ENCODE data around the gene GRK6. TPM values are rescaled to one million over a fixed set of nuclear protein-coding genes. Genes with fewer than 3 reads are reported as not detected.

Gene GRK6
- total and polyA plus RNA-seq, 2 experiments from 2014 or later, result 13.0 to 56.8 TPM

DNA sequence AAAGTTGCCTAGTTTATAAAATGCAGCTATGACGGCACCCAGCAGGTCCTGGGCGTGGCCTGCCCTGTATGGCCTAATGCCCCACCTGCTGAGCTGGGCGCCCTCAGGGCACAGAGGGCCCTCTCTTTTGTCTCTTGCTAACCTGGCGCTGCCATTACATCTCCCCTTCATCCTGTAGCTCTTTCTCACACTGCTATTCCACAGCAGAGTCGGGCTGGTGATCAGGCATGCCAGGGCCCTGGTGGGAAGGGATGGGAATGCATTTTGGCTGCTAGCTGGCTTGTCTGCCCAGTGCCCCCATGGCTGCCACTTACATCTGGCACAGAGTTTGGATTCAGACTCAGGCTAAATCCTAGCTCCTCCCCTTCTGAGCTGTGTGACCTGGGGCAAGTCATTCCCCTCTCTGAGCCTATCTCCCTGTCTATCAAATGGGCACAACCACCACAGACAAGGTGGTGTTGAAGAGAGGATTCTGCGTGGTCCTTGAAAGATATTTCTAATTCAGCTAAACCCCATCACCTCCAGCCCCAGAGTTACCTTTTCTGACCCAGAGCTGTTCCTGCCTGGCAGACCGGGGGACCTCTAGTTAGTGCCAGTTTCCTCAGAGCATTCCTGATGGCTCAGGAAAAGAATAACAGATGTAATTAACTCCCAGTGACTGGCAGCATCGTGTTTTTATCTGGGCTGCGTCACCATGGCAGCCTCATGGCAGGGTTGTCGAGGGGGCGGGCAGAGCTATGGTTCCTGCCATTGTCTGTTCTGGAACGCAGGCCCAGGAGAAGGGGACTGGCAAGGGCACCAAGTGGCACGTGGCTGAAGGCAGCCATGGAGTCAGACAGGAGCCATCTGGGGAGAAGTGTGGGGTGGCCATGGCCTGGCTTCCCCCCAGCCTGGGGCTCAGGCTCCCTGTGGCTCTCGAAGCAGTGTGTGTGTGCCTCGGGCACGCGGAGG, 26.5 kb downstream of the GRK6 start:
- H3K27ac ChIP-seq (ENCODE audit: low read depth), result no peak overlapping the region
- H2AFZ ChIP-seq, result no peak overlapping the region
- H3K4me1 Mint-ChIP-seq, result peaks cover 36% of the 10 kb centered on the region
- peak overlapping the region; percentile 96; the same call in 1 of the 2 replicates for H3K4me2 ChIP-seq
- H3K36me3 Mint-ChIP-seq (ENCODE audit: low read depth), result peaks cover 22% of the 10 kb centered on the region
- H3K4me1 ChIP-seq (ENCODE audit: insufficient read depth), result peaks cover 23% of the 10 kb centered on the region
- no peaks in the 10 kb centered on the region for H3K9me2 ChIP-seq (ENCODE audit: insufficient read depth)
- H3K27me3 Mint-ChIP-seq (ENCODE audit: insufficient read depth, low read depth, poor library complexity), result peaks cover 44% of the 10 kb centered on the region
- H3K79me2 ChIP-seq (replicated peaks; ENCODE audit: insufficient read depth), result no peaks in the 10 kb centered on the region; the same call in 1 of the 2 replicates
- DNase-seq (ENCODE audit: low spot score) (no peak), ATAC-seq (no peak)
- peaks cover 6% of the 10 kb centered on the region; the same call in 2 of the 3 replicates for H3K9me3 Mint-ChIP-seq
- H3K27ac Mint-ChIP-seq, result no peak overlapping the region
- H4K20me1 ChIP-seq (replicated peaks; ENCODE audit: insufficient read depth), result peaks cover 21% of the 10 kb centered on the region; the same call in 1 of the 2 replicates
- H3K4me3 Mint-ChIP-seq, result peak overlapping the region; percentile 85
- TF ChIP-seq, protein P1, sequence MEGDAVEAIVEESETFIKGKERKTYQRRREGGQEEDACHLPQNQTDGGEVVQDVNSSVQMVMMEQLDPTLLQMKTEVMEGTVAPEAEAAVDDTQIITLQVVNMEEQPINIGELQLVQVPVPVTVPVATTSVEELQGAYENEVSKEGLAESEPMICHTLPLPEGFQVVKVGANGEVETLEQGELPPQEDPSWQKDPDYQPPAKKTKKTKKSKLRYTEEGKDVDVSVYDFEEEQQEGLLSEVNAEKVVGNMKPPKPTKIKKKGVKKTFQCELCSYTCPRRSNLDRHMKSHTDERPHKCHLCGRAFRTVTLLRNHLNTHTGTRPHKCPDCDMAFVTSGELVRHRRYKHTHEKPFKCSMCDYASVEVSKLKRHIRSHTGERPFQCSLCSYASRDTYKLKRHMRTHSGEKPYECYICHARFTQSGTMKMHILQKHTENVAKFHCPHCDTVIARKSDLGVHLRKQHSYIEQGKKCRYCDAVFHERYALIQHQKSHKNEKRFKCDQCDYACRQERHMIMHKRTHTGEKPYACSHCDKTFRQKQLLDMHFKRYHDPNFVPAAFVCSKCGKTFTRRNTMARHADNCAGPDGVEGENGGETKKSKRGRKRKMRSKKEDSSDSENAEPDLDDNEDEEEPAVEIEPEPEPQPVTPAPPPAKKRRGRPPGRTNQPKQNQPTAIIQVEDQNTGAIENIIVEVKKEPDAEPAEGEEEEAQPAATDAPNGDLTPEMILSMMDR (conservative IDR thresholded peaks at IDR 0.05; ENCODE audit: low read depth in 2 of 2), result 0 out of 4 replicates have a peak, but pooled peaks of 1 of the 2 experiments have one; percentile 11
- no peak for TF ChIP-seq JUNB (IDR thresholded peaks at IDR 0.05; ENCODE audit: unreplicated experiment)
- H3K27me3 ChIP-seq (ENCODE audit: insufficient read depth), result peaks cover 30% of the 10 kb centered on the region
- H3F3A ChIP-seq (replicated peaks; ENCODE audit: low read depth), result peaks cover 40% of the 10 kb centered on the region
- H3K36me3 ChIP-seq (ENCODE audit: insufficient read depth), result peaks cover 8% of the 10 kb centered on the region; the same call in 1 of the 2 replicates
- no peak overlapping the region for H3K4me3 ChIP-seq

DNA sequence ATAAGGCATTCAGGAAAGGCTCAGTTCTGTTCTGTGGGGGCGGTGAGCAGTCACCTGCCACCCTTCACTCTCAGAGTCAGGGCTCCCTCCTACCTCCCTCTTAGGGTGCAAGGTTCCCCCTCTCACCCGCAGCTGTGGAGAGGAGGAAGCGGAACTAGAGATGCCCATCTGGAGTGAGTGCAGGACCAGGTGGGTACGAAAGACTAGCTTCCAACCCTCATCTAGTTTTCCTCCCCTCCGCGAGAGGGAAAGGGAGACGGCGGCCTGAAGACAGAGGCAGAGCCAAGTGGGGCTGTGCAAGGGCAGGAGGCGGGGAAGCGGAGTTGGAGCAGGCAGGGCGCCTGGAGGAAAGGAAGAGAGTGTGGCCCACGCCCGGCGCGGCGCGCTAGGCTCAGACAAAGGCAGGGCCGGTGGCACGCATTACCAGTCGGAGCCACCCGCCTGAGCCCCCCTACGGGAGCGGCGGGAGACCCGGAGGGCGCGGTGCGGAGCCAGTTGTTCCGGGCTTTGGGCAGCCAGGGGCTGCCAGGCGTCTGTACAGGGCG, 27.4 kb downstream of the GRK6 start:
- Histone ChIP-seq H3K4me2 (peak overlapping the region; percentile 96), H3K27me3 (ENCODE audit: insufficient read depth) (peaks cover 20% of the 10 kb centered on the region), H3K4me1 (ENCODE audit: insufficient read depth) (peaks cover 19% of the 10 kb centered on the region), H3K36me3 (ENCODE audit: insufficient read depth) (peaks cover 8% of the 10 kb centered on the region; the same call in 1 of the 2 replicates), H3K79me2 (replicated peaks; ENCODE audit: insufficient read depth) (no peaks in the 10 kb centered on the region; the same call in 1 of the 2 replicates), H3F3A (replicated peaks; ENCODE audit: low read depth) (peaks cover 40% of the 10 kb centered on the region), H2AFZ (no peak overlapping the region), H3K9me2 (ENCODE audit: insufficient read depth) (no peaks in the 10 kb centered on the region), H3K27ac (ENCODE audit: low read depth) (no peak overlapping the region), H3K4me3 (peak overlapping the region; percentile 85), H4K20me1 (replicated peaks; ENCODE audit: insufficient read depth) (peaks cover 21% of the 10 kb centered on the region; the same call in 1 of the 2 replicates)
- DNase-seq (ENCODE audit: low spot score) (peak; percentile 53), ATAC-seq (peak; percentile 1)
- Mint-ChIP-seq H3K9me3 (peaks cover 3% of the 10 kb centered on the region; the same call in 2 of the 3 replicates), H3K36me3 (ENCODE audit: low read depth) (peaks cover 21% of the 10 kb centered on the region), H3K27ac (0 out of 2 replicates have a peak overlapping the region, but pooled peaks have one; percentile 65), H3K4me1 (peaks cover 26% of the 10 kb centered on the region), H3K27me3 (ENCODE audit: insufficient read depth, low read depth, poor library complexity) (peaks cover 35% of the 10 kb centered on the region), H3K4me3 (peak overlapping the region; percentile 85)
- TF ChIP-seq POLR2AphosphoS5 (IDR thresholded peaks at IDR 0.05; ENCODE audit: low read depth), result peak; percentile 35; the same call in 1 of the 2 replicates
- TF ChIP-seq, protein P1 (conservative IDR thresholded peaks at IDR 0.05; ENCODE audit: low read depth in 2 of 2), result no peak

All from GM23338 (cell line).